Measurements from ENCODE around the gene CREB5. TPM values are rescaled to one million over a fixed set of nuclear protein-coding genes. Genes with fewer than 3 reads are reported as not detected.

CREB5 gene
- total RNA-seq, 1 donor from 2014 or later: not detected

- Mint-ChIP-seq H3K36me3 (ENCODE audit: low read depth) (no peaks in the 10 kb centered on the region), H3K9me3 (no peaks in the 10 kb centered on the region), H3K4me1 (ENCODE audit: low read depth) (no peaks in the 10 kb centered on the region), H3K27me3 (ENCODE audit: low read depth) (no peaks in the 10 kb centered on the region), H3K27ac (no peak overlapping the region), H3K4me3 (ENCODE audit: low read depth) (no peak overlapping the region)
- no peak for DNase-seq (ENCODE audit: low spot score)
- intact Hi-C loops (cut with micrococcal nuclease): no loop called here
These were observed 219.7 kb downstream of the CREB5 start for GRCh38 chr7:28631995-28632394.

DNA sequence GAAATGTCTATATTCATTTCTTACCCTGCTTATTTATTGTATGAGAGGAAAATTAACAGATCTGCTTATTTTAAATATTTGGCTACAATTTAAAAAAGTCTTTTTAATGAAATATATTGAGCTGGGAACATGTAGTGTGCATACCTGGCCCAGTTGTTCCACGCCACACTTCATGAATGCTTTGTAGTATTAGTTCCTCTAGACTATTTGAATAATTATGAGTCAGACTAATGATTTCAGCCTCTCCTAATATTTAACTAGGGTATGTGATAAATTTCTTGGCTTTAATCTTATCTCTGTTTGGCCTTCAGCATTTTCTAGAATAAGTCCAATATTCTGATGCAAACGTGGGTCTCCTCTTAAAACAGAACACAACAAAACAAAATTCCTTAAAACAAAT, 226.6 kb downstream of the CREB5 start:
- H3K4me1 Mint-ChIP-seq (ENCODE audit: low read depth): no peaks in the 10 kb centered on the region
- H3K4me3 Mint-ChIP-seq (ENCODE audit: low read depth): no peak overlapping the region
- H3K27ac Mint-ChIP-seq: no peak overlapping the region
- peaks cover 2% of the 10 kb centered on the region for H3K27me3 Mint-ChIP-seq (ENCODE audit: low read depth)
- intact Hi-C loops (cut with micrococcal nuclease): no loop called here
- DNase-seq (ENCODE audit: low spot score): no peak
- H3K9me3 Mint-ChIP-seq: no peaks in the 10 kb centered on the region
- no peaks in the 10 kb centered on the region for H3K36me3 Mint-ChIP-seq (ENCODE audit: low read depth)

DNA sequence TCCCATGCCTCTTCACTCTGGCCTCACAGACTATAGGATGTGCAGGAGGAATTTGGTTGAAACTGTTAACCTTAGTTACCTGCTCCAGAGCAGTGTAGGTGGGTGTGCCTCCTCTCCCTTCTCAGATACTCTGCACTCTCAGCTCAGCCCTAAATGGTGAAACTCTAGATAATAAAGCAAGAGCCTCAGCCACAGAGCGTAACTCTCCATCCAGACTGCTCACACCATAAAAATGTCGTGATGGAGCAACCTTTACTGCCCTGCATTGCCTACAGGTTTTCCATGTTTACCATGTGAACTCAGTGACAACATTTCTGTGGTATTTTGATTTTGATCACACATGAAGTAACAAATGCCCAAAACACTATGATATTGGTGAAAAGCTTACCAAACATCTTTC, 227.7 kb downstream of the CREB5 start:
- no peak overlapping the region for H3K4me3 Mint-ChIP-seq (ENCODE audit: low read depth)
- no peak overlapping the region for H3K27ac Mint-ChIP-seq
- no peaks in the 10 kb centered on the region for H3K36me3 Mint-ChIP-seq (ENCODE audit: low read depth)
- peaks cover 4% of the 10 kb centered on the region for H3K27me3 Mint-ChIP-seq (ENCODE audit: low read depth)
- H3K9me3 Mint-ChIP-seq: no peaks in the 10 kb centered on the region
- no peak for DNase-seq (ENCODE audit: low spot score)
- intact Hi-C loops (cut with micrococcal nuclease): no loop called here
- no peaks in the 10 kb centered on the region for H3K4me1 Mint-ChIP-seq (ENCODE audit: low read depth)

DNA sequence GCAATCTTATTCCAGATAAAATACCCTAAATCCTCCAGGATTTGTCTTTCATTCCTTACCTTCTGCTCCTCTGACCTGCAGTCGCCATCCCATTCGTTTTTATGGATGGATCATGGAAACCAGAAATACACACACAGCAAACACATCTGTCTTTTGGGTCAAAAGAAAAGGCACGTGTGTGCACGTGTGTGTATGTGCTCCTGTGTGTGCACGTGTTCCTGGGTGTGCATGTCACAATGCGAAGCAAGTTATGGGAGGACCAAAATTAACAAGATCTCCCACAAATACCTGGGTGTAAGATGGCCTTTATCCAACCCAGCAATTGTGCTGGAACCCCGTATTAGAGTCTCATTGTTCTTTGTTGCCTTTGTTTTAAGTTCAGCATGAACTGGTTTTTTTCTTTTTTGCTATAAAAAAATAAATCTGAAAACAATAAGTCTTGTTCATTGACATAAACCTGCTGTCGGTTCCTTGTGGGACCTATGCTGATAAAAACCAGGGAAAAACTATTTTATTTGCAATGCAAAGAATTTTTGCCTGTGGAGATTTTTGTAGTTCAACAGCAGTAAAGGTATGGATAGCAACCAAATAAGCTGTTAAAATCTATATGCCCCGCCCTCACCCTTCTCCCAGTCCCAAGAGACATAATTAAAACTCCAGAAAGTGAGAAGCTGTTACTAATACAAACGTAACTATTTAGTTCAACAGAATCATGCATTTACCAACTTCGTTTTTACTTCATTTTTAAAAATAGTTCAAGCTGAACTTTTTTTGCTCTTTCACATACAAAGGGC, 229.6 kb downstream of the CREB5 start:
- Mint-ChIP-seq H3K27me3 (ENCODE audit: low read depth) (peaks cover 4% of the 10 kb centered on the region), H3K27ac (no peak overlapping the region), H3K4me1 (ENCODE audit: low read depth) (no peaks in the 10 kb centered on the region), H3K36me3 (ENCODE audit: low read depth) (no peaks in the 10 kb centered on the region), H3K4me3 (ENCODE audit: low read depth) (no peak overlapping the region), H3K9me3 (no peaks in the 10 kb centered on the region)
- DNase-seq (ENCODE audit: low spot score): no peak
- intact Hi-C loops (cut with micrococcal nuclease): no loop called here

- peaks cover 2% of the 10 kb centered on the region for H3K27me3 Mint-ChIP-seq (ENCODE audit: low read depth)
- intact Hi-C loops (cut with micrococcal nuclease): no loop called here
- DNase-seq (ENCODE audit: low spot score): no peak
- no peak overlapping the region for H3K4me3 Mint-ChIP-seq (ENCODE audit: low read depth)
- no peaks in the 10 kb centered on the region for H3K4me1 Mint-ChIP-seq (ENCODE audit: low read depth)
- H3K27ac Mint-ChIP-seq: no peak overlapping the region
- H3K9me3 Mint-ChIP-seq: no peaks in the 10 kb centered on the region
- no peaks in the 10 kb centered on the region for H3K36me3 Mint-ChIP-seq (ENCODE audit: low read depth)
These were observed 230.9 kb downstream of the CREB5 start for GRCh38 chr7:28643188-28643569.

- Mint-ChIP-seq H3K4me3 (ENCODE audit: low read depth) (no peak overlapping the region), H3K27me3 (ENCODE audit: low read depth) (peaks cover 2% of the 10 kb centered on the region), H3K27ac (no peak overlapping the region), H3K36me3 (ENCODE audit: low read depth) (no peaks in the 10 kb centered on the region), H3K9me3 (no peaks in the 10 kb centered on the region), H3K4me1 (ENCODE audit: low read depth) (no peaks in the 10 kb centered on the region)
- DNase-seq (ENCODE audit: low spot score): no peak
- intact Hi-C loops (cut with micrococcal nuclease): no loop called here
These were observed 231.4 kb downstream of the CREB5 start for GRCh38 chr7:28643584-28644340.

DNA sequence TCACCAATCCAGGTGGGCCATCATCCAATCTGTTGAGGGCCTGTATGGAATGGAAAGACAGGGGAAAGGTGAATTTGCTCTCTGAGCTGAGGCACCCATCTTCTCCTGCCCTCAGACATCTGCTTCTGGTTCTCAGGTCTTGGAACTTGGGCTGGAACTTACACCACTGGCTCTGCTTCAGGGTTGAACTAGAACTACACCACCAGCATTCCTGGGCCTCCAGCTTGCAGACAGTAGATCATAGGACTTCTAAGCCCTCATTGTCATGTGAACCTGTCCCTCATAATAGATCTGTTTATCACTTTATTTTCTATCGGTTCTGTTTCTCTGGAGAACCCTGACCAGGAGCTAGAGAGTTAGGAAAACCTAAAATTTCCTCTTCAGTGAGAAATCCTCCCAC, 233.5 kb downstream of the CREB5 start:
- intact Hi-C loops (cut with micrococcal nuclease): no loop called here
- DNase-seq (ENCODE audit: low spot score): no peak

GRCh38 chr7:28646376-28647075, 234.2 kb downstream of the CREB5 start:
- Mint-ChIP-seq H3K4me1 (ENCODE audit: low read depth) (no peaks in the 10 kb centered on the region), H3K27ac (no peak overlapping the region), H3K4me3 (ENCODE audit: low read depth) (no peak overlapping the region), H3K27me3 (ENCODE audit: low read depth) (peaks cover 2% of the 10 kb centered on the region), H3K9me3 (no peaks in the 10 kb centered on the region), H3K36me3 (ENCODE audit: low read depth) (no peaks in the 10 kb centered on the region)
- intact Hi-C loops (cut with micrococcal nuclease): no loop called here
- no peak for DNase-seq (ENCODE audit: low spot score)

More for the DNA sequence above, 233.5 kb downstream of the CREB5 start:
- no peaks in the 10 kb centered on the region for H3K4me1 Mint-ChIP-seq (ENCODE audit: low read depth)
- H3K4me3 Mint-ChIP-seq (ENCODE audit: low read depth): no peak overlapping the region
- H3K27me3 Mint-ChIP-seq (ENCODE audit: low read depth): peaks cover 2% of the 10 kb centered on the region
- H3K9me3 Mint-ChIP-seq: no peaks in the 10 kb centered on the region
- no peak overlapping the region for H3K27ac Mint-ChIP-seq
- H3K36me3 Mint-ChIP-seq (ENCODE audit: low read depth): no peaks in the 10 kb centered on the region

- intact Hi-C loops (cut with micrococcal nuclease): no loop called here
- Mint-ChIP-seq H3K27ac (no peak overlapping the region), H3K4me3 (ENCODE audit: low read depth) (no peak overlapping the region), H3K9me3 (no peaks in the 10 kb centered on the region), H3K4me1 (ENCODE audit: low read depth) (no peaks in the 10 kb centered on the region), H3K27me3 (ENCODE audit: low read depth) (peaks cover 2% of the 10 kb centered on the region), H3K36me3 (ENCODE audit: low read depth) (no peaks in the 10 kb centered on the region)
- DNase-seq (ENCODE audit: low spot score): no peak
These were observed 234.7 kb downstream of the CREB5 start for GRCh38 chr7:28647076-28647421.

DNA sequence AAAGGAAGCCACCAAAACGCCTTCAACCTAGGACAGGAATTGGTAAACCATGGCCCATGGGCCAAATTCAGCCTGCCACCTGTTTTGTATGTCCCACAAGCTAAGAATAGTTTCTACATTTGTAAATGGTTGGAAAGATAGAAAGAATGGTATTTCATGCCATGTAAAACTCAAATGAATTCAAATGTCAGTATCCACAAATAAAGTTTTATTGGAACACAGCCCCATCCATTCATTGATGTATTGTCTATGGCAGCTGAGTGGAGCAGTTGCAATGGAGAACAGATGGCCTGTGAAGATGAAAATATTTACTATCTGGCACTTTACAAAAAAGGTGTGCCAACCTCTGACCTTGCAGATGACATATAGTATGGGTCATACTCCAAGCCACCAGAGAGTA, 236.9 kb downstream of the CREB5 start:
- intact Hi-C loops (cut with micrococcal nuclease): no loop called here
- H3K27ac Mint-ChIP-seq: no peak overlapping the region
- DNase-seq (ENCODE audit: low spot score): no peak
- no peaks in the 10 kb centered on the region for H3K9me3 Mint-ChIP-seq
- H3K27me3 Mint-ChIP-seq (ENCODE audit: low read depth): peaks cover 2% of the 10 kb centered on the region
- H3K4me3 Mint-ChIP-seq (ENCODE audit: low read depth): no peak overlapping the region
- H3K36me3 Mint-ChIP-seq (ENCODE audit: low read depth): no peaks in the 10 kb centered on the region
- no peaks in the 10 kb centered on the region for H3K4me1 Mint-ChIP-seq (ENCODE audit: low read depth)

DNA sequence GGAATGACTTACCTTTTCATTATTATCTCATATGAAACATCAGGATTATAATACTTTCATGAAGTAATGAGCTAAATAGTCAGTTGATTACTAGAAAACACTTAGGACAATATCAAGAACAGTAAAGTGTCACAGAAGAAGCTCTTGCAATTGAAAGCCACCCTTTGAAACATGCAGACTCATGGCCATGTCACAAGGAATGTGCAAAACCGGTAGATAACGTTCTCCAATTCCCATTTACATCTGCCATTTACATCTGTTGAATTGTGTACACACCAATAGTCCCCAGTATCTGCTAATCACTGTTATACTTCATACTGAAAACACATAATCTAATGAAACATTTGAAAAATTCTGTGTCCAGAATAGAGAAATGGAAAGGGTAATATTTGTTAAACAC, 237.5 kb downstream of the CREB5 start:
- H3K27ac Mint-ChIP-seq: no peak overlapping the region
- intact Hi-C loops (cut with micrococcal nuclease): no loop called here
- H3K4me1 Mint-ChIP-seq (ENCODE audit: low read depth): no peaks in the 10 kb centered on the region
- H3K4me3 Mint-ChIP-seq (ENCODE audit: low read depth): no peak overlapping the region
- DNase-seq (ENCODE audit: low spot score): no peak
- no peaks in the 10 kb centered on the region for H3K36me3 Mint-ChIP-seq (ENCODE audit: low read depth)
- no peaks in the 10 kb centered on the region for H3K9me3 Mint-ChIP-seq
- peaks cover under 1% of the 10 kb centered on the region for H3K27me3 Mint-ChIP-seq (ENCODE audit: low read depth)

- Mint-ChIP-seq H3K9me3 (peaks cover 4% of the 10 kb centered on the region), H3K27me3 (ENCODE audit: low read depth) (no peaks in the 10 kb centered on the region)
- intact Hi-C loops (cut with micrococcal nuclease): no loop called here
These were observed 241.8 kb downstream of the CREB5 start for GRCh38 chr7:28654110-28654509.

DNA sequence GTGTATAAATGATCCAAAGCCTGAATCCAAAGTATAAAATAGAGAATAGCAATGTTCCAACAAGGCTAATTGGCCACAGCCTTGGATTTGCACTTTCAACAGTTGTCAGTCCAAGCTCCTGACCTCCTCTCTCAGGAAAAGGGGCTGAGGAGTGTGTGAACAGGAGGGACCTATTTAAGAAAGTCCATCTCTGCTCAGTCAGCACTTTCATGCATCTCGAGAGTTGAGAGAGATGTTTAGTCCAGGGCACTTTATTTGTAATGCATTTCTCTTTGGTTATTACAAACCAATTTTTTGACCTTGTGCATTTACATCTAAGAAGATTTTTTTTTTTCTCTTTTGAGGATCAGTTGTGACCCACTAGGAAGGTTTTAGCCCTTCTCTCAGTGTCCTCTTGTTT, 244.2 kb downstream of the CREB5 start:
- DNase-seq (ENCODE audit: low spot score): no peak
- H3K27me3 Mint-ChIP-seq (ENCODE audit: low read depth): peaks cover 2% of the 10 kb centered on the region
- intact Hi-C loops (cut with micrococcal nuclease): no loop called here
- H3K27ac Mint-ChIP-seq: no peak overlapping the region
- no peaks in the 10 kb centered on the region for H3K36me3 Mint-ChIP-seq (ENCODE audit: low read depth)
- no peak overlapping the region for H3K4me3 Mint-ChIP-seq (ENCODE audit: low read depth)
- H3K4me1 Mint-ChIP-seq (ENCODE audit: low read depth): peaks cover under 1% of the 10 kb centered on the region
- peaks cover 19% of the 10 kb centered on the region for H3K9me3 Mint-ChIP-seq

More at GRCh38 chr7:28654110-28654509, 241.8 kb downstream of the CREB5 start:
- no peak for DNase-seq (ENCODE audit: low spot score)
- Mint-ChIP-seq H3K4me3 (ENCODE audit: low read depth) (no peak overlapping the region), H3K4me1 (ENCODE audit: low read depth) (no peaks in the 10 kb centered on the region), H3K27ac (no peak overlapping the region), H3K36me3 (ENCODE audit: low read depth) (no peaks in the 10 kb centered on the region)
